ENCODE data around the gene CCL11.

GRCh38 chr17:34241062-34241461 lies 44.5 kb upstream of the CCL11 start:
- TF ChIP-seq POLR2AphosphoS5 (IDR thresholded peaks at IDR 0.05) (no peak), CTCF (IDR thresholded peaks at IDR 0.05; ENCODE audit: poor library complexity, severe bottlenecking) (no peak), RAD21 (conservative IDR thresholded peaks at IDR 0.05) (no peak)

Data from neural cell (in vitro differentiated cells).